HG02678 (cell line): ENCODE measurements around the gene SMKR1.
"Not testable (repeated sequence)": the region's sequence is repeated elsewhere in the genome, so short reads cannot be mapped to it uniquely, and the experiment has no call there.

Experiments used
- ATAC-seq: cut with Tn5 transposase; IDR thresholded peaks from one replicate; pipeline ENCODE4 v1.9.1; 2021; ENCODE audit warnings: mild to moderate bottlenecking, moderate library complexity; ENCODE audit not compliant: unreplicated experiment

The SMKR1 gene

GRCh38 chr7:129524405-129524804 lies 22.1 kb downstream of the SMKR1 start:
- not testable (repeated sequence) for ATAC-seq

- no peak for ATAC-seq
Observed at GRCh38 chr7:129525225-129525862, 23.0 kb downstream of the SMKR1 start.

- no peak for ATAC-seq
Observed at GRCh38 chr7:129529643-129530042, 27.3 kb downstream of the SMKR1 start.

GRCh38 chr7:129530795-129531391 lies 28.6 kb downstream of the SMKR1 start:
- no peak for ATAC-seq

- ATAC-seq: no peak
Observed at GRCh38 chr7:129531721-129532120, 29.4 kb downstream of the SMKR1 start.

GRCh38 chr7:129532375-129532774 lies 30.0 kb downstream of the SMKR1 start:
- no peak for ATAC-seq

GRCh38 chr7:129534558-129535274 lies 32.4 kb downstream of the SMKR1 start:
- ATAC-seq: not testable (repeated sequence)

GRCh38 chr7:129535896-129536295 lies 33.6 kb downstream of the SMKR1 start:
- no peak for ATAC-seq

- no peak for ATAC-seq
Observed at GRCh38 chr7:129536323-129536722, 34.0 kb downstream of the SMKR1 start.

GRCh38 chr7:129538790-129539189 lies 36.5 kb downstream of the SMKR1 start:
- no peak for ATAC-seq

- ATAC-seq: no peak
Observed at GRCh38 chr7:129540340-129540739, 38.0 kb downstream of the SMKR1 start.

- no peak for ATAC-seq
Observed at GRCh38 chr7:129544700-129545099, 42.4 kb downstream of the SMKR1 start.

- no peak for ATAC-seq
Observed at GRCh38 chr7:129550693-129551360, 48.5 kb downstream of the SMKR1 start.

- no peak for ATAC-seq
Observed at GRCh38 chr7:129553899-129554461, 51.6 kb downstream of the SMKR1 start.

GRCh38 chr7:129556607-129557133 lies 54.3 kb downstream of the SMKR1 start:
- no peak for ATAC-seq

GRCh38 chr7:129557686-129558481 lies 55.6 kb downstream of the SMKR1 start:
- no peak for ATAC-seq

- ATAC-seq: no peak
Observed at GRCh38 chr7:129559564-129559963, 57.2 kb downstream of the SMKR1 start.

- ATAC-seq: no peak
Observed at GRCh38 chr7:129560831-129561230, 58.5 kb downstream of the SMKR1 start.

- ATAC-seq: no peak
Observed at GRCh38 chr7:129561677-129562359, 59.5 kb downstream of the SMKR1 start.
